Right lobe of liver (tissue), 4 donors: ENCODE data around the gene TAGLN2.

Experiments
- CTCF ChIP-seq, 4 donors: fragments of 200-600 bp in 3 of 4; fragments of 450-650 bp in 1 of 4; IDR thresholded peaks; one replicate each; pipeline versions ENCODE4 v1.5.1 to v1.8.0; 2016 to 2022; ENCODE audit warnings: antibody characterized with exemption in 4 of 4, mild to moderate bottlenecking in 2 of 4
- POLR2A ChIP-seq: fragments of 450-650 bp; IDR thresholded peaks from one replicate; pipeline ENCODE4 v1.6.1; 2017; ENCODE audit warnings: antibody characterized with exemption, mild to moderate bottlenecking
- donor health status: DM: no; HTN: no; CAD: no.
- donor health status: DM: no; HTN: no; CAD: no.
- donor health status: DM: no; HTN: yes; CAD: no.

- TF ChIP-seq CTCF (IDR thresholded peaks at IDR 0.05): no peak
- TF ChIP-seq POLR2A: no peak
Observed at GRCh38 chr1:159941591-159942560, 16.6 kb upstream of the TAGLN2 start.
